Left lung (tissue), 10 donors: ENCODE data around the gene INHBB. TPM values are rescaled to one million over a fixed set of nuclear protein-coding genes. Genes with fewer than 3 reads are reported as not detected.

Experiments
- ATAC-seq: fragments of 200-7000 bp; cut with Tn5 transposase; one replicate; pipeline ENCODE4 v1.9.1; 2020; ENCODE audit warnings: moderate library complexity
- DNase-seq, 4 donors: peaks; one replicate each; pipeline ENCODE4 v3.0.0-alpha.2; 2013 to 2020
- H3K27ac ChIP-seq, 2 donors: fragments of 200-600 bp; sonication (generic) in 1 of 2; one replicate each; pipeline versions ENCODE4 v1.5.0 to v1.8.0; 2020 to 2021
- H3K27me3 ChIP-seq, 2 donors: fragments of 200-600 bp; sonication (generic) in 1 of 2; one replicate each; pipeline versions ENCODE4 v1.5.0 to v1.8.0; 2020 to 2021
- H3K36me3 ChIP-seq, 2 donors: fragments of 200-600 bp; sonication (generic) in 1 of 2; one replicate each; pipeline versions ENCODE4 v1.5.0 to v1.8.0; 2020 to 2021
- H3K4me1 ChIP-seq, 2 donors: fragments of 200-600 bp; one replicate each; pipeline ENCODE4 v1.8.0; 2021
- H3K4me3 ChIP-seq, 2 donors: fragments of 200-600 bp; sonication (generic) in 1 of 2; one replicate each; pipeline versions ENCODE4 v1.5.0 to v1.8.0; 2020 to 2021; ENCODE audit warnings: mild to moderate bottlenecking in 1 of 2
- H3K9me3 ChIP-seq, 2 donors: fragments of 200-600 bp; sonication (generic) in 1 of 2; one replicate each; pipeline versions ENCODE4 v1.5.0 to v1.8.0; 2020 to 2021
- CTCF ChIP-seq, 2 donors: fragments of 200-600 bp; sonication (generic) in 1 of 2; IDR thresholded peaks; one replicate each; pipeline versions ENCODE4 v1.5.0 to v1.8.0; 2021; ENCODE audit warnings: antibody characterized with exemption in 2 of 2
- intact Hi-C, 2 donors: fragments of 100-400 bp; cut with DNase I; formaldehyde crosslinking; loops; one replicate each; pipeline versions ENCODE4 v1.11.2 to v1.14.2; 2022
- polyA plus RNA-seq, 6 donors: library from polyadenylated mRNA; unstranded; fragments of 120-200 nt; gene quantifications; one replicate each; pipeline ENCODE4 v1.2.1, GENCODE V29; 2013; ENCODE audit not compliant: insufficient read length in 6 of 6
- total RNA-seq, 2 donors: library from RNA; stranded (reverse); fragmentation: NEBNext Ultra II Directional; extraction: Animal tissue kit (Norgen Biotek cat#: 25700); gene quantifications; one replicate each; pipeline ENCODE4 v1.2.1, GENCODE V29; 2021
- donor health status: DM: no; HTN: yes; CAD: no.
- donor health status: DM: no; HTN: no; CAD: no.

The INHBB gene
- total and polyA plus RNA-seq, 8 donors = 0.21 to 2.0 (median 0.34) TPM

DNA sequence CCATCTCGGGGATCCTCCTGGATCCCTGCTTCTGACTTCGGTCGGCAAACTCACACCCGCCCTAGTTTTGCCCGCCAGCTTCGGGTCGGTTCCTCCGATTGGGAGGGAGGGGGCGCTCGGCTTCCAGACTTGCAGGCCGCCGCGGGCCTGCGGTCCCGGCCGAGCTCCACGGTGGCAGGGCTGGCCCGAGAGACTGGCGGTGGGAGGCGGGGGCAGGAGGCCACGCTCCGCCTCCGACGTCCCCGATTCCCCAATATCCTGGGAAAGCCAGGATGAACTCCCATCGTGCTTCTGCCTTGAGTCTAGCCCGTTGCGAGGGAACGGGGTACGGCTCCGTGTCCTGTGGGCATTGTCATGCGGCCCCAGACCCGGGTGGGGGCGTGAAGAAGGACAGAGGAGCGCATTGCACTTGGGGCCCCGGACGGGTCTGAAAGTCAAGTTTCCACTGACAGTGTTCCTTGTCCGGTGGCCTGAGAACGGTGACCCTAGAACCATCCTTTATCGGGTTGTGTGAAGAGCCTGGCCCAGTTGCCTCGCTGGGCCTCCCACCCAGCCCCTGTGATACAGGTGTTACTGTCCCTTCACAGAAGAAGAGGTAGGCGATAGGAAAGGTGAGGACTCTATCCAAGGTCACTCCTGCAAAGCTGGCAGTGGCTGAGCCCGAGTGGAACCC lies 2.4 kb upstream of the INHBB start:
- intact Hi-C loops = loop anchor here in 1 of 2 donors (5.0 kb wide), 1 partner anchor 334 kb away; no protein-coding TSS in a partner anchor
- Histone ChIP-seq H3K4me3 (peak overlapping the region in 1 of 2 donors; percentile 47), H3K27ac (no peak overlapping the region), H3K27me3 (peaks cover 49 to 95% of the 10 kb centered on the region in 2 donors), H3K36me3 (no peaks in the 10 kb centered on the region), H3K9me3 (no peaks in the 10 kb centered on the region), H3K4me1 (peaks cover 19 to 70% of the 10 kb centered on the region in 2 donors)
- ATAC-seq (peak; percentile 86), DNase-seq (peak in 3 of 4 donors; percentile 81 to 95 (median 87))
- TF ChIP-seq CTCF (IDR thresholded peaks at IDR 0.05) = peak; percentile 72 to 74

DNA sequence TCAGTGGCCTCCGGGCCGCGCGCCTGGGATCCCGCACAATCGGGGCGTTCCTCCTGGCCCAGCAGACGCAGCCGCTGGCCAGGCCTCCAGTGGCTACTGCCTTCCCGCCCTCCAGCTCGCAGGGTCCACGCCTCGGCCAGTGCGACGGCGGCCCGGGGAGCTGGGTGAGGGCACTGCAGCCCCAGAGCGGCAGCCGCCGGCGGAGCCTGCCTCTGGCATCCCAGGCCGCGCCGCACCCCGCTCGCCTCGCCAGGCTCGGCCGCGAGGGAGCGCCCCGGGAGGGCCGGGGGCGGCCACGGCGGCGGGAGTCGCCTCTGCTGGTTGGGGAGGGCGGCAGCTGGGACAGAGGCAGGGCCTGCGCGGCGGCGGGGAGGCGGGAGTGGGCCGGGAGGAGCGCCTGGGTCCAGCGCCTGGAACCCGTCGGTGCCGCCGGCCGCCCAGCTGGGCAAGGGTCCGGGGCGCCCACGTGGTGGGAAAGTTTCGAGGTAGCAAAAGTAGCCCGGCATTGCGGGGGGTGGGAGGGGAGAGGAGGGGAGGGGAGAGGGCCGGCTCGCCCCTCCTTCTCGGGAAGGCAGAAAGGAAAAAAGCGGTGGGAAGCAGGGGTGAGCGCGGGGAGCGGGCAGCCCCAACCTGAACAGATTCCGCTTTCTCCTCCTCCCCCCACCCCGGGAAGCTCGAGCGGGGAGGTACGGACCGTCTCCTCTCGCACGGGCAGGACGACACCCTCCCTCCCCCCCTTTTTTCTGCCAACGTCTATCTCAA lies 1.5 kb upstream of the INHBB start:
- intact Hi-C loops = loop anchor here in 1 of 2 donors (5.0 kb wide), 1 partner anchor 333 kb away; no protein-coding TSS in a partner anchor
- peak; percentile 17 for ATAC-seq
- Histone ChIP-seq H3K27me3 (peaks cover 49 to 99% of the 10 kb centered on the region in 2 donors), H3K4me3 (peak overlapping the region; percentile 24 to 47), H3K9me3 (no peaks in the 10 kb centered on the region), H3K4me1 (peaks cover 19 to 65% of the 10 kb centered on the region in 2 donors), H3K27ac (no peak overlapping the region), H3K36me3 (no peaks in the 10 kb centered on the region)
- peak in 1 of 4 donors; percentile 85 for DNase-seq
- TF ChIP-seq CTCF (IDR thresholded peaks at IDR 0.05) = no peak

- no peak for ATAC-seq
- peak overlapping the region; percentile 24 to 47 for H3K4me3 ChIP-seq
- H3K27me3 ChIP-seq = peaks cover 49 to 99% of the 10 kb centered on the region in 2 donors
- peak in 1 of 4 donors; percentile 86 for DNase-seq
- no peak for TF ChIP-seq CTCF (IDR thresholded peaks at IDR 0.05)
- no peaks in the 10 kb centered on the region for H3K36me3 ChIP-seq
- H3K9me3 ChIP-seq = no peaks in the 10 kb centered on the region
- intact Hi-C loops = loop anchor here in 1 of 2 donors (5.0 kb wide), 1 partner anchor 332 kb away; no protein-coding TSS in a partner anchor
- H3K27ac ChIP-seq = no peak overlapping the region
- H3K4me1 ChIP-seq = peaks cover 19 to 63% of the 10 kb centered on the region in 2 donors
Measured at GRCh38 chr2:120344976-120345581, 857 bp upstream of the INHBB start.

GRCh38 chr2:120345608-120346007 lies 328 bp upstream of the INHBB start:
- Histone ChIP-seq H3K4me3 (peak overlapping the region in 1 of 2 donors; percentile 47), H3K4me1 (peaks cover 19 to 63% of the 10 kb centered on the region in 2 donors), H3K27me3 (peaks cover 49 to 99% of the 10 kb centered on the region in 2 donors), H3K36me3 (no peaks in the 10 kb centered on the region), H3K27ac (no peak overlapping the region), H3K9me3 (no peaks in the 10 kb centered on the region)
- DNase-seq = peak in 1 of 4 donors; percentile 85
- no peak for ATAC-seq
- TF ChIP-seq CTCF (IDR thresholded peaks at IDR 0.05) = no peak
- intact Hi-C loops = no loop called here
